DOHH2 (cell line): ENCODE results near the gene SPSB1.

ENCODE experiments used
- H3F3A ChIP-seq: fragments of 200-600 bp; sonication (generic), shearing (Covaris generic); 2 replicates; pipeline ENCODE4 v1.6.0; 2016; ENCODE audit warnings: antibody characterized with exemption, mild to moderate bottlenecking; ENCODE audit not compliant: control insufficient read depth, insufficient read depth
- H3K27ac ChIP-seq: fragments of 200-600 bp; sonication (generic); 2 replicates; pipeline ENCODE4 v1.5.1; 2014; ENCODE audit warnings: low read depth, mild to moderate bottlenecking, low read length, moderate library complexity
- H3K27me3 ChIP-seq: fragments of 200-600 bp; sonication (generic); 2 replicates; pipeline ENCODE4 v1.6.1; 2014; ENCODE audit warnings: mild to moderate bottlenecking, low read length, mixed read lengths; ENCODE audit not compliant: control insufficient read depth
- H3K36me3 ChIP-seq: fragments of 200-600 bp; sonication (generic); 2 replicates; pipeline ENCODE4 v1.6.1; 2014; ENCODE audit warnings: mild to moderate bottlenecking, low read length, moderate library complexity, mixed read lengths; ENCODE audit not compliant: control insufficient read depth
- H3K4me1 ChIP-seq: fragments of 200-600 bp; sonication (generic); 2 replicates; pipeline ENCODE4 v1.6.1; 2014; ENCODE audit warnings: mild to moderate bottlenecking, low read length, mixed read lengths; ENCODE audit not compliant: control insufficient read depth
- H3K4me2 ChIP-seq: fragments of 200-600 bp; sonication (generic); 2 replicates; pipeline ENCODE4 v1.6.0; 2014; ENCODE audit warnings: mild to moderate bottlenecking, low read length, moderate library complexity
- H3K4me3 ChIP-seq: fragments of 200-600 bp; sonication (generic); 2 replicates; pipeline ENCODE4 v1.5.1; 2014; ENCODE audit warnings: mild to moderate bottlenecking, low read length, mixed read lengths
- H3K79me2 ChIP-seq: fragments of 200-600 bp; sonication (generic); 2 replicates; pipeline ENCODE4 v1.6.1; 2014; ENCODE audit warnings: mild to moderate bottlenecking, low read length, mixed read lengths; ENCODE audit not compliant: control insufficient read depth
- H3K9me2 ChIP-seq: fragments of 200-600 bp; sonication (generic); replicated peaks from 2 replicates; pipeline ENCODE4 v1.6.1; 2014; ENCODE audit warnings: mild to moderate bottlenecking, low read length, mixed read lengths; ENCODE audit not compliant: control insufficient read depth
- H3K9me3 ChIP-seq: fragments of 200-600 bp; sonication (generic); 2 replicates; pipeline ENCODE4 v1.6.1; 2014; ENCODE audit warnings: antibody characterized with exemption, low read length, mixed read lengths; ENCODE audit not compliant: control insufficient read depth, insufficient read depth
- H4K20me1 ChIP-seq: fragments of 200-600 bp; sonication (generic); 2 replicates; pipeline ENCODE4 v1.6.0; 2014; ENCODE audit warnings: low read depth, mild to moderate bottlenecking, antibody characterized with exemption, low read length, moderate library complexity; ENCODE audit not compliant: control insufficient read depth, insufficient read depth
- CTCF ChIP-seq: fragments of 200-600 bp; sonication (generic); IDR thresholded peaks from one replicate; pipeline ENCODE4 v1.5.1; 2014; ENCODE audit warnings: antibody characterized with exemption, mild to moderate bottlenecking, low read depth, low read length; ENCODE audit not compliant: poor library complexity, severe bottlenecking
- EZH2phosphoT487 ChIP-seq: fragments of 200-600 bp; sonication (generic); IDR thresholded peaks from 2 replicates; pipeline ENCODE4 v1.6.1; 2017; ENCODE audit warnings: borderline replicate concordance, mild to moderate bottlenecking, antibody characterized with exemption, low read length, moderate library complexity, mixed read lengths

SPSB1 gene

GRCh38 chr1:9317591-9318417 lies 25.1 kb downstream of the SPSB1 start:
- H3K27me3 ChIP-seq = no peaks in the 10 kb centered on the region
- peaks cover 7% of the 10 kb centered on the region; the same call in 1 of the 2 replicates for H4K20me1 ChIP-seq
- H3K79me2 ChIP-seq = peaks cover 11% of the 10 kb centered on the region
- no peak overlapping the region for H3K27ac ChIP-seq
- H3F3A ChIP-seq = no peaks in the 10 kb centered on the region; the same call in 1 of the 2 replicates
- H3K9me2 ChIP-seq = no peaks in the 10 kb centered on the region
- H3K4me2 ChIP-seq = 0 out of 2 replicates have a peak overlapping the region, but pooled peaks have one; percentile 5
- H3K9me3 ChIP-seq = no peaks in the 10 kb centered on the region
- H3K4me1 ChIP-seq = peaks cover 32% of the 10 kb centered on the region
- TF ChIP-seq EZH2phosphoT487 (no peak), CTCF (no peak)
- no peaks in the 10 kb centered on the region for H3K36me3 ChIP-seq
- H3K4me3 ChIP-seq = no peak overlapping the region

- Histone ChIP-seq H3K4me1 (peaks cover 32% of the 10 kb centered on the region), H3F3A (no peaks in the 10 kb centered on the region; the same call in 1 of the 2 replicates), H3K36me3 (no peaks in the 10 kb centered on the region), H3K9me3 (no peaks in the 10 kb centered on the region), H3K4me3 (no peak overlapping the region), H4K20me1 (peaks cover 11% of the 10 kb centered on the region), H3K9me2 (no peaks in the 10 kb centered on the region), H3K27ac (no peak overlapping the region), H3K27me3 (no peaks in the 10 kb centered on the region), H3K79me2 (peaks cover 16% of the 10 kb centered on the region), H3K4me2 (peak overlapping the region; percentile 31)
- no peak for TF ChIP-seq CTCF
- no peak for TF ChIP-seq EZH2phosphoT487
These were observed 26.6 kb downstream of the SPSB1 start for GRCh38 chr1:9319208-9319788.

- H3K4me1 ChIP-seq = peaks cover 31% of the 10 kb centered on the region
- no peak for TF ChIP-seq CTCF
- no peak for TF ChIP-seq EZH2phosphoT487
- H3F3A ChIP-seq = no peaks in the 10 kb centered on the region; the same call in 1 of the 2 replicates
- no peak overlapping the region for H3K27ac ChIP-seq
- H3K36me3 ChIP-seq = no peaks in the 10 kb centered on the region
- H3K79me2 ChIP-seq = peaks cover 14% of the 10 kb centered on the region
- peaks cover 11% of the 10 kb centered on the region for H4K20me1 ChIP-seq
- peak overlapping the region; percentile 31 for H3K4me2 ChIP-seq
- 0 out of 2 replicates have a peak overlapping the region, but pooled peaks have one; percentile 8 for H3K4me3 ChIP-seq
- H3K27me3 ChIP-seq = no peaks in the 10 kb centered on the region
- H3K9me3 ChIP-seq = no peaks in the 10 kb centered on the region
- H3K9me2 ChIP-seq = no peaks in the 10 kb centered on the region
These were observed 27.3 kb downstream of the SPSB1 start for GRCh38 chr1:9319789-9320519.
